Activated CD4-positive, alpha-beta memory T cell treated with anti-CD3 and anti-CD28 coated beads for 36 hours (primary cell): ENCODE results near the gene IKZF1. TPM values are rescaled to one million over a fixed set of nuclear protein-coding genes. Genes with fewer than 3 reads are reported as not detected.
A peak's percentile ranks its signal among the peaks of the same experiment; 100 is the strongest.

Experiments
- CTCF ChIA-PET: fragments of 350-600 bp; sonication (Branson Sonifier 250); formaldehyde crosslinking; loops from one replicate; lab custom pipeline; 2021; ENCODE audit warnings: antibody characterized with exemption, inconsistent platforms; lab: Charles Lee
- POLR2A ChIA-PET: fragments of 350-600 bp; sonication (Branson Sonifier 250); formaldehyde crosslinking; loops from one replicate; lab custom pipeline; 2021; ENCODE audit warnings: antibody characterized with exemption; lab: Charles Lee
- DNase-seq: peaks from one replicate; pipeline ENCODE4 v3.0.0-alpha.2; 2020
- H3K27ac Mint-ChIP-seq: one replicate; pipeline ENCODE4 v1.8.0; 2021; ENCODE audit warnings: mixed read lengths
- H3K27me3 Mint-ChIP-seq: one replicate; pipeline ENCODE4 v1.8.0; 2021; ENCODE audit warnings: mixed read lengths
- H3K36me3 Mint-ChIP-seq: one replicate; pipeline ENCODE4 v1.8.0; 2021; ENCODE audit warnings: mixed read lengths
- H3K4me1 Mint-ChIP-seq: one replicate; pipeline ENCODE4 v1.8.0; 2021; ENCODE audit warnings: low read depth, mixed read lengths
- H3K4me3 Mint-ChIP-seq: one replicate; pipeline ENCODE4 v1.8.0; 2021; ENCODE audit warnings: mild to moderate bottlenecking, mixed read lengths
- H3K9me3 Mint-ChIP-seq: one replicate; pipeline ENCODE4 v1.8.0; 2021; ENCODE audit warnings: mixed read lengths
- intact Hi-C: fragments of 100-400 bp; cut with micrococcal nuclease; formaldehyde crosslinking; loops from one replicate; pipeline ENCODE4 v1.15.1; 2023
- total RNA-seq, 2 experiments: library from RNA; stranded (reverse); gene quantifications; one replicate each; pipeline ENCODE4 v1.2.3, GENCODE V29; 2021

Gene IKZF1
- total RNA-seq, 2 experiments from 2014 or later = 207 to 216 TPM

DNA sequence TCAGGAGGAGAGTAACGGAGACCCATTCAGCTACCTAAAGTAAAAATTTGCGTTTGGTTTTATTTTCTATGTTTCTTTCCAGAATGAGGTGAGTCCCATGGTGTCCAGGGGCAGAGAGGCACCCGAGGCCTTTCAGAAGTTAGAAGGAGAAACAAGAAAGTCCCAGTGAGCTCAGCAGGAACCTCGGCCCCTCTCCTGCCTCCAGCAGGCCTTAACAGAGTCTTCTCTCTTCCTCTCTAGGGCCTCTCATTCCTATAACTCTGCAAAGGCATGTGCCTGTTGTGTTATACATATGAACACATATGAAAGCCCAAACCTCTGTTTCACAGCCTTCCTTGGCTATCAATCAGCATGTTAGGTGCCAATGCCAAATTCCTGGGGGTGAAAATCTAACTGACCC is 20.8 kb upstream of the IKZF1 start:
- no peaks in the 10 kb centered on the region for H3K27me3 Mint-ChIP-seq
- no peak for DNase-seq
- CTCF ChIA-PET = no interaction called here
- H3K4me1 Mint-ChIP-seq = peaks cover 52% of the 10 kb centered on the region
- no peak overlapping the region for H3K27ac Mint-ChIP-seq
- H3K4me3 Mint-ChIP-seq = no peak overlapping the region
- H3K9me3 Mint-ChIP-seq = peaks cover 7% of the 10 kb centered on the region
- POLR2A ChIA-PET = no interaction called here
- H3K36me3 Mint-ChIP-seq = peaks cover 3% of the 10 kb centered on the region
- intact Hi-C loops = no loop called here

GRCh38 chr7:50284296-50284695 is 20.2 kb upstream of the IKZF1 start:
- intact Hi-C loops = no loop called here
- no peak overlapping the region for H3K27ac Mint-ChIP-seq
- DNase-seq = no peak
- no peaks in the 10 kb centered on the region for H3K27me3 Mint-ChIP-seq
- no peak overlapping the region for H3K4me3 Mint-ChIP-seq
- POLR2A ChIA-PET = no interaction called here
- CTCF ChIA-PET = no interaction called here
- H3K9me3 Mint-ChIP-seq = peaks cover 4% of the 10 kb centered on the region
- peaks cover 47% of the 10 kb centered on the region for H3K4me1 Mint-ChIP-seq
- no peaks in the 10 kb centered on the region for H3K36me3 Mint-ChIP-seq

GRCh38 chr7:50285269-50285668 is 19.2 kb upstream of the IKZF1 start:
- H3K4me3 Mint-ChIP-seq = no peak overlapping the region
- H3K36me3 Mint-ChIP-seq = no peaks in the 10 kb centered on the region
- ChIA-PET CTCF (no interaction called here), POLR2A (no interaction called here)
- H3K9me3 Mint-ChIP-seq = no peaks in the 10 kb centered on the region
- intact Hi-C loops = no loop called here
- peaks cover 1% of the 10 kb centered on the region for H3K27me3 Mint-ChIP-seq
- no peak overlapping the region for H3K27ac Mint-ChIP-seq
- peaks cover 47% of the 10 kb centered on the region for H3K4me1 Mint-ChIP-seq
- DNase-seq = no peak

DNA sequence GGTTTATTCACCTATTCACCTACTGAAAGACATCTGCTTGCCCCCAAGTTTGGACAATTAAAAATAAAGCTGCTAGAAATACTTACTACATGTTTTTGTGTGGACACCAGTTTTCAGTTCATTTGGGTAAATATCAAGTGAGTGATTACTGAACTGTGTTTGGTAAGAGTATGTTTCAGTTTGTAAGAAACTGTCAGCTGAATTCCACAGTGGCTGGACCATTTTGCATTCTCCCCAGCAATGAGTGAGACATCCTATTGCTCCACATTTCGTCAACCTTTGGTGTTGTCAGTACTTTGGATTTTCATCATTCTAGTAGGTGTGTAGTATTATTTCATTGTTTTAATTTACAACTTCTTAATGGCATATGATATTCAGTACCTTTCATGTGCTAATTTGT is 17.4 kb upstream of the IKZF1 start:
- Mint-ChIP-seq H3K27me3 (peaks cover 1% of the 10 kb centered on the region), H3K9me3 (no peaks in the 10 kb centered on the region), H3K4me3 (no peak overlapping the region), H3K4me1 (peaks cover 36% of the 10 kb centered on the region), H3K27ac (no peak overlapping the region), H3K36me3 (no peaks in the 10 kb centered on the region)
- intact Hi-C loops = loop anchor here (2.0 kb wide), 1 partner anchor 22 kb away; no protein-coding TSS in a partner anchor
- DNase-seq = no peak
- ChIA-PET POLR2A (no interaction called here), CTCF (no interaction called here)

DNA sequence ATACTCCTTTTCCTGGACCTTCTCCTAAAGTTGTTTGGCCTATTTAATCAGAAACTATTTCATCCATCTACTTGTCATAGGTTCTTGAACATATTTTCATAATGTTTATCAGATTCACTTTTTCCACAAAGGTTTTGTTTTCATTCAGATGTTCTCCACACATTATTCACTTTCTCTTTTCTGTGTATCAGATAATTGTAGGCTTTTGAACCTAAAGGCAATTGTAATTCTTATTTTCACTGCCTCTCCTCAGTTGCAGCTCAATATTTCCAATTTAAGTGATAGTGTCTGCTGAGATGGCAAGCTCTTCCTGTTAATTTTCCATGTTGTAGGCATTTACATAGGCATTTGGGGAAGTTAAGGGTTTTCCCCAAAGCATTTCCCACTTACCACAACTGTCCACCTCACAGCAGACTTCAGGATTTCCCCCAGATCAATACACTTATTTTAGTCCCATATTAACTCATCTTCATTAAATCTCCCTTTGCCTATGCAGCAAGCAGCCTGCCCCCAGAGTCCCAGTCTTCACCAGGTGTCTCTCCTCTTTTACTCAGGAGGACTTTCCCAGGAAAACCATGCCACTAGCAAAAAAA is 12.3 kb upstream of the IKZF1 start:
- ChIA-PET POLR2A (interaction anchor here (0.6 to 2.4 kb wide), 3 partner anchors 11 to 67 kb away, joined by 3 to 7 read pairs (median 3); partner anchors contain the start of gene IKZF1), CTCF (interaction anchor here (0.9 to 1.0 kb wide), 3 partner anchors 11 to 125 kb away, joined by 3 to 4 read pairs (median 3); no protein-coding TSS in a partner anchor)
- intact Hi-C loops = loop anchor here (1.0 kb wide), 1 partner anchor 25 kb away; no protein-coding TSS in a partner anchor
- DNase-seq = no peak
- Mint-ChIP-seq H3K27me3 (peaks cover 1% of the 10 kb centered on the region), H3K4me3 (no peak overlapping the region), H3K4me1 (peaks cover 25% of the 10 kb centered on the region), H3K9me3 (no peaks in the 10 kb centered on the region), H3K27ac (peak overlapping the region; percentile 9), H3K36me3 (no peaks in the 10 kb centered on the region)

DNA sequence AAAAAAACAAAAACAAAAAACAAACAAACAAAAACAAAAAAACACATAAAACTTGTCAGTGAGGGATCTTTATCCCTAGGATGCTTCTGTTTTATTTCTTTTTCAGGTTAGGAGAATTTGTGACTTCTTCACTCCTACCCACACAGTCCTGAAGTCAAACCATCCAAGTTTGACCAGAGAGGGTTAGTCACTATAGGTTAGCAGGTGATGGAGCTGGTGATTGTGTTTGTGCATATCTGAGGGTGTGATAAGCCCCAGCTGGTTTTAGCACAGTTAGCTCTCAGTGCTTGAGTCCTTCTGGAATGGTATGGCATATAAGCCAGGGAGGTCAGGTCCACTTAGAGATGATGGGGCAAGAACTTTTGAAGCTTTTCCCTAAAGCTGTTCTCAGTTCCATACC is 11.8 kb upstream of the IKZF1 start:
- no peak for DNase-seq
- H3K27me3 Mint-ChIP-seq = peaks cover 1% of the 10 kb centered on the region
- intact Hi-C loops = loop anchor here (1.0 kb wide), 2 partner anchors 10 to 25 kb away; no protein-coding TSS in a partner anchor
- POLR2A ChIA-PET = interaction anchor here (0.6 to 2.4 kb wide), 2 partner anchors 12 to 68 kb away, joined by 3 to 7 read pairs; partner anchors contain the start of gene IKZF1
- H3K9me3 Mint-ChIP-seq = no peaks in the 10 kb centered on the region
- no peak overlapping the region for H3K4me3 Mint-ChIP-seq
- peak overlapping the region; percentile 9 for H3K27ac Mint-ChIP-seq
- no peaks in the 10 kb centered on the region for H3K36me3 Mint-ChIP-seq
- H3K4me1 Mint-ChIP-seq = peaks cover 24% of the 10 kb centered on the region
- CTCF ChIA-PET = interaction anchor here (0.9 to 1.0 kb wide), 3 partner anchors 10 to 125 kb away, joined by 3 to 4 read pairs (median 3); no protein-coding TSS in a partner anchor

DNA sequence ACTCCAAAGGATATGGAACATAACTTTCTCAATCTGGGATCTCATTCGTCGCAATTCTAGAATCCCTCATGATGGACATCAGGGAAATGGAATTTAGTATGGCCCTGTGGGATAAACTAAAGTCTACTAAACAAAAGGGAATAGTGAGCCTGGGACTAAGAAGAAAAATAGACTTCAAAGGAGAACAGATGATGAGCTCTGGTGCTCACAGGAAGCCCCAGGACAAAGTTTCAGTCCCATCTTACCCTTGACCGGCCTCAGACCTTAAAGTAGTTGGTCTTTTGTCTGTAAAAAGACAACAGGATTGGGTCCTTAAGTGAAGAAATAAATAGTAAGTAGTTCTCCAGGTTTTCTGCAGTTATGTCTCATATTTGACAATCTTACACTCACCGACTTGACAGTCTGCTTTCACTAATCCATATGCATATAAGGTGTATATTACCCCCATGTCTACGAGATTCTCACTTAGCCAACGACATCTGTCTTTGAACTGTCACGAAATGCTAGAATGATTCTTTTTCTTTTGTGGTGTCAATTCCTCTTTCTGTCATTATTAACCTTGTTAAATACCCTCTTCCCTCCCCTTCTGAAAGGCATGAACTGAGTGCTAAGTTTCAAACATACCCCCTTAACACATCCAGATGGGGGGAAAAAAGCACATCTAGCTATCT is 10.9 kb upstream of the IKZF1 start:
- CTCF ChIA-PET = interaction anchor here (0.6 to 1.0 kb wide), 4 partner anchors 11 to 124 kb away, joined by 3 to 4 read pairs (median 3); no protein-coding TSS in a partner anchor
- no peak for DNase-seq

DNA sequence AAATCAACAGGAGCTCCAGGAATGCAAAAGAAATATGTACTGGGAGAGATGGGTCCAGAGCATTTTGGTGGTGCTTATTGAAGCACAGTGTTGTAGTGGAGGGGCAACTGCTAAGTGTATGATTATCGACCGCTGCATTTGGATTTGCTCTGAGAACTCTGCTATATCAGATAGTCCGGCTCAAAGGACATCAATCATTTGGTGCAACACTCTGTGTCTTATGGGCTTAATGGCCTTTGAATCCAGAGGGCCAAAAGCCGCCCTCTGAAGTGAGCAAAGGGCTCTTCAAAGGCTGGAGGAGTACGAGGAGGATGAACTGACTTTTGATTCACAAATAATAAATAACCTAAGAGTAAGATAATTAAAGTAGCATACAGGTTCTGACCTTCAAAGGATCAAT is 9.4 kb upstream of the IKZF1 start:
- H3K36me3 Mint-ChIP-seq = no peaks in the 10 kb centered on the region
- H3K9me3 Mint-ChIP-seq = no peaks in the 10 kb centered on the region
- H3K4me1 Mint-ChIP-seq = peaks cover 33% of the 10 kb centered on the region
- ChIA-PET POLR2A (no interaction called here), CTCF (interaction anchor here (1.2 to 1.3 kb wide), 2 partner anchors 55 to 67 kb away, joined by 3 to 5 read pairs; no protein-coding TSS in a partner anchor)
- no peak overlapping the region for H3K27ac Mint-ChIP-seq
- no peak for DNase-seq
- H3K27me3 Mint-ChIP-seq = no peaks in the 10 kb centered on the region
- H3K4me3 Mint-ChIP-seq = no peak overlapping the region
- intact Hi-C loops = no loop called here

More for the DNA sequence above, 10.9 kb upstream of the IKZF1 start:
- POLR2A ChIA-PET = interaction anchor here (0.6 kb wide), 1 partner anchor 12 kb away, joined by 3 read pairs; no protein-coding TSS in a partner anchor
- intact Hi-C loops = loop anchor here (1.0 kb wide), 1 partner anchor 9 kb away; no protein-coding TSS in a partner anchor
- Mint-ChIP-seq H3K9me3 (no peaks in the 10 kb centered on the region), H3K4me1 (peaks cover 26% of the 10 kb centered on the region), H3K36me3 (no peaks in the 10 kb centered on the region), H3K27ac (no peak overlapping the region), H3K27me3 (peaks cover 1% of the 10 kb centered on the region), H3K4me3 (no peak overlapping the region)

DNA sequence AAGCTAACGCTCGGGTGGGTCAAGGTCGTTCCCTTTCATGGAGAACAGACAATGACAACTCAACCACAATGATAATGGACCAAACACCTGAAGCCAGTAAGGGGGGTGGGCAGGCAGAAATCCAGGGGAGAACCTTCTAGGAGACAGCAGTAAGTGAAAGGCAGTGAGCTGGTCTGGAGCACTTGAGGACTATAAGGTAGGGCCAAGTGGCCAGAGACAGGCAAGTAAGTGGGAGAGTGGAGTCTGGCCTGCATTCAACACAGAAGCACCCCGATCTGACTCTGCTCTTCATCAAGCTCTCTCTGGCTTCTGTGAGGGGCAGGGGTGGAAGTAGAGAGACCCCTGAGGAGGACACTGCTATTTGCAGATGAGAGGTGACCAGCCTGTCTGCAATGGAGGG is 7.7 kb upstream of the IKZF1 start:
- H3K9me3 Mint-ChIP-seq = no peaks in the 10 kb centered on the region
- intact Hi-C loops = no loop called here
- CTCF ChIA-PET = interaction anchor here (1.2 kb wide), 1 partner anchor 23 kb away, joined by 3 read pairs; no protein-coding TSS in a partner anchor
- H3K27ac Mint-ChIP-seq = no peak overlapping the region
- no peaks in the 10 kb centered on the region for H3K36me3 Mint-ChIP-seq
- POLR2A ChIA-PET = no interaction called here
- no peak for DNase-seq
- H3K4me1 Mint-ChIP-seq = peaks cover 45% of the 10 kb centered on the region
- no peaks in the 10 kb centered on the region for H3K27me3 Mint-ChIP-seq
- no peak overlapping the region for H3K4me3 Mint-ChIP-seq

GRCh38 chr7:50298811-50299562 is 5.5 kb upstream of the IKZF1 start:
- POLR2A ChIA-PET = no interaction called here
- CTCF ChIA-PET = interaction anchor here (0.8 to 1.5 kb wide), 3 partner anchors 70 to 119 kb away, joined by 3 to 9 read pairs (median 4); no protein-coding TSS in a partner anchor
- DNase-seq = no peak
- Mint-ChIP-seq H3K4me1 (peaks cover 41% of the 10 kb centered on the region), H3K9me3 (no peaks in the 10 kb centered on the region), H3K27me3 (no peaks in the 10 kb centered on the region), H3K36me3 (no peaks in the 10 kb centered on the region), H3K27ac (no peak overlapping the region), H3K4me3 (no peak overlapping the region)
- intact Hi-C loops = no loop called here

GRCh38 chr7:50300336-50300735 is 4.2 kb upstream of the IKZF1 start:
- no peaks in the 10 kb centered on the region for H3K9me3 Mint-ChIP-seq
- H3K27me3 Mint-ChIP-seq = no peaks in the 10 kb centered on the region
- DNase-seq = no peak
- peaks cover 38% of the 10 kb centered on the region for H3K4me1 Mint-ChIP-seq
- ChIA-PET CTCF (interaction anchor here (0.8 to 1.6 kb wide), 3 partner anchors 95 to 118 kb away, joined by 4 to 6 read pairs (median 5); no protein-coding TSS in a partner anchor), POLR2A (no interaction called here)
- peaks cover 5% of the 10 kb centered on the region for H3K36me3 Mint-ChIP-seq
- intact Hi-C loops = no loop called here
- H3K27ac Mint-ChIP-seq = no peak overlapping the region
- no peak overlapping the region for H3K4me3 Mint-ChIP-seq
